Keratinocyte (primary cell): ENCODE results near the gene FHDC1. TPM values are rescaled to one million over a fixed set of nuclear protein-coding genes. Genes with fewer than 3 reads are reported as not detected.

Experiments used
- DNase-seq: peaks from one replicate; pipeline ENCODE4 v3.0.0-alpha.2; 2011; ENCODE audit warnings: low read depth, missing footprints, low spot score
- FAIRE-seq: peaks from 2 replicates; lab custom pipeline; 2011; peaks lifted over from hg19 to GRCh38; lab: Jason Lieb, UNC
- H2AFZ ChIP-seq: 2 replicates; pipeline ENCODE4 v1.6.0; 2012; ENCODE audit warnings: low read length, control low read depth, inconsistent platforms; ENCODE audit not compliant: control insufficient read depth
- H3K27ac ChIP-seq: 2 replicates; pipeline ENCODE4 v1.5.1; 2011; ENCODE audit warnings: low read length; ENCODE audit not compliant: control insufficient read depth, insufficient read depth
- H3K27me3 ChIP-seq: 3 replicates; pipeline ENCODE4 v1.6.0; 2011; ENCODE audit warnings: low read length; ENCODE audit not compliant: control insufficient read depth, insufficient read depth; ENCODE audit errors: extremely low read depth
- H3K36me3 ChIP-seq, 2 experiments: 2 replicates in 1 of 2; 3 replicates in 1 of 2; pipeline ENCODE4 v1.5.1; 2011; ENCODE audit warnings: low read length in 2 of 2, mild to moderate bottlenecking in 1 of 2; ENCODE audit not compliant: control insufficient read depth in 2 of 2, insufficient read depth in 2 of 2; ENCODE audit errors: extremely low read depth in 1 of 2
- H3K4me1 ChIP-seq: 3 replicates; pipeline ENCODE4 v1.5.1; 2011; ENCODE audit warnings: low read length; ENCODE audit not compliant: control insufficient read depth, insufficient read depth; ENCODE audit errors: extremely low read depth
- H3K4me2 ChIP-seq: 3 replicates; pipeline ENCODE4 v1.6.0; 2011; ENCODE audit warnings: low read depth, low read length; ENCODE audit not compliant: control insufficient read depth, insufficient read depth; ENCODE audit errors: extremely low read depth
- H3K4me3 ChIP-seq, 3 experiments: fragments of 200-600 bp in 1 of 3; sonication (generic) in 1 of 3; 2 replicates in 2 of 3; 3 replicates in 1 of 3; pipeline ENCODE4 v1.5.1; 2011 to 2016; ENCODE audit warnings: low read length in 3 of 3, mild to moderate bottlenecking in 3 of 3, control low read depth in 2 of 3, inconsistent platforms in 1 of 3, low read depth in 1 of 3, mixed read lengths in 1 of 3, mixed run types in 1 of 3, moderate library complexity in 1 of 3; ENCODE audit not compliant: control insufficient read depth in 2 of 3, insufficient read depth in 2 of 3; ENCODE audit errors: extremely low read depth in 1 of 3
- H3K79me2 ChIP-seq: 2 replicates; pipeline ENCODE4 v1.6.0; 2012; ENCODE audit warnings: low read length; ENCODE audit not compliant: control insufficient read depth, insufficient read depth
- H3K9ac ChIP-seq: 3 replicates; pipeline ENCODE4 v1.6.0; 2011; ENCODE audit warnings: low read length; ENCODE audit not compliant: control insufficient read depth, insufficient read depth; ENCODE audit errors: extremely low read depth
- H3K9me1 ChIP-seq: 3 replicates; pipeline ENCODE4 v1.6.0; 2011; ENCODE audit warnings: low read length; ENCODE audit not compliant: control insufficient read depth, insufficient read depth; ENCODE audit errors: extremely low read depth
- H3K9me3 ChIP-seq: 2 replicates; pipeline ENCODE4 v1.5.1; 2012; ENCODE audit warnings: low read depth, low read length; ENCODE audit not compliant: control insufficient read depth
- H4K20me1 ChIP-seq: 3 replicates; pipeline ENCODE4 v1.6.0; 2011; ENCODE audit warnings: low read length; ENCODE audit not compliant: control insufficient read depth, insufficient read depth; ENCODE audit errors: extremely low read depth
- CTCF ChIP-seq, 3 experiments: IDR thresholded peaks in 1 of 3; conservative IDR thresholded peaks in 1 of 3; optimal IDR thresholded peaks in 1 of 3; 2 replicates in 2 of 3; 3 replicates in 1 of 3; pipeline versions ENCODE3 to v1.5.1; 2011; ENCODE audit warnings: low read length in 3 of 3, mild to moderate bottlenecking in 3 of 3, moderate library complexity in 2 of 3, control low read depth in 1 of 3, inconsistent platforms in 1 of 3; ENCODE audit not compliant: insufficient read depth in 2 of 3; ENCODE audit errors: extremely low read depth in 1 of 3
- EZH2 ChIP-seq: IDR thresholded peaks from one replicate; pipeline ENCODE4 v1.6.1; 2012; ENCODE audit warnings: inconsistent platforms, mild to moderate bottlenecking, low read length, moderate library complexity
- dilution Hi-C: fragments of 300-500 bp; cut with MboI; formaldehyde crosslinking; loops from one replicate; pipeline ENCODE4 v1.7.0; 2020; ENCODE audit warnings: low sequenced_read_pairs; ENCODE audit not compliant: extremely low pct_ligation_motif_present
- polyA plus RNA-seq, 5 experiments: library from polyadenylated mRNA; depleted of rRNA in 3 of 5; stranded (reverse) in 3 of 5; stranded (forward) in 1 of 5; unstranded in 1 of 5; fragments of >200 nt; gene quantifications; 1 replicate in 1 of 5; 2 replicates in 3 of 5; 3 replicates in 1 of 5; pipeline versions ENCODE4 v1.2.1 to v1.2.3, GENCODE V29; 2011 to 2012; ENCODE audit warnings: missing spikeins in 2 of 5, low read depth in 1 of 5, low replicate concordance in 1 of 5

Gene FHDC1
- polyA plus RNA-seq, 1 donor (not counting 4 experiments of a cell fraction or from before 2014, with no cell fraction given): 1.6 TPM

- H3K9ac ChIP-seq: no peak overlapping the region
- no peak for DNase-seq
- H3K36me3 ChIP-seq: peaks cover under 1 to 4% of the 10 kb centered on the region in 2 experiments
- H2AFZ ChIP-seq: no peak overlapping the region
- no peak overlapping the region for H3K27ac ChIP-seq
- H3K79me2 ChIP-seq: no peaks in the 10 kb centered on the region
- H3K9me1 ChIP-seq: no peaks in the 10 kb centered on the region
- H3K9me3 ChIP-seq: no peaks in the 10 kb centered on the region
- TF ChIP-seq CTCF (optimal IDR thresholded peaks at IDR 0.05 in 1 of 3, IDR thresholded peaks at IDR 0.05 in 1 of 3, conservative IDR thresholded peaks at IDR 0.05 in 1 of 3; ENCODE audit: extremely low read depth in 1 of 3, insufficient read depth in 2 of 3, low read length in 3 of 3) (no peak), EZH2 (no peak)
- peaks cover 2% of the 10 kb centered on the region for H3K27me3 ChIP-seq
- H3K4me2 ChIP-seq: no peak overlapping the region
- H4K20me1 ChIP-seq: no peaks in the 10 kb centered on the region
- no peaks in the 10 kb centered on the region for H3K4me1 ChIP-seq
- H3K4me3 ChIP-seq: no peak overlapping the region
- FAIRE-seq: no peak
- dilution Hi-C loops: no loop called here
Observed at GRCh38 chr4:152939621-152940020, 3.5 kb downstream of the FHDC1 start.

GRCh38 chr4:152940461-152940860, 4.3 kb downstream of the FHDC1 start:
- FAIRE-seq (no peak), DNase-seq (no peak)
- Histone ChIP-seq H3K4me3 (no peak overlapping the region), H3K79me2 (no peaks in the 10 kb centered on the region), H3K9me1 (no peaks in the 10 kb centered on the region), H3K27ac (no peak overlapping the region), H2AFZ (no peak overlapping the region), H3K4me1 (no peaks in the 10 kb centered on the region), H3K4me2 (no peak overlapping the region), H3K27me3 (peaks cover 2% of the 10 kb centered on the region), H3K36me3 (peaks cover 2 to 4% of the 10 kb centered on the region in 2 experiments), H3K9ac (no peak overlapping the region), H3K9me3 (no peaks in the 10 kb centered on the region), H4K20me1 (no peaks in the 10 kb centered on the region)
- no peak for TF ChIP-seq CTCF (optimal IDR thresholded peaks at IDR 0.05 in 1 of 3, IDR thresholded peaks at IDR 0.05 in 1 of 3, conservative IDR thresholded peaks at IDR 0.05 in 1 of 3; ENCODE audit: extremely low read depth in 1 of 3, insufficient read depth in 2 of 3, low read length in 3 of 3)
- no peak for TF ChIP-seq EZH2
- dilution Hi-C loops: no loop called here
